ENCODE results near the gene RBP2.
"Not testable (repeated sequence)": the region's sequence is repeated elsewhere in the genome, so short reads cannot be mapped to it uniquely, and the experiment has no call there.

RBP2 gene

DNA sequence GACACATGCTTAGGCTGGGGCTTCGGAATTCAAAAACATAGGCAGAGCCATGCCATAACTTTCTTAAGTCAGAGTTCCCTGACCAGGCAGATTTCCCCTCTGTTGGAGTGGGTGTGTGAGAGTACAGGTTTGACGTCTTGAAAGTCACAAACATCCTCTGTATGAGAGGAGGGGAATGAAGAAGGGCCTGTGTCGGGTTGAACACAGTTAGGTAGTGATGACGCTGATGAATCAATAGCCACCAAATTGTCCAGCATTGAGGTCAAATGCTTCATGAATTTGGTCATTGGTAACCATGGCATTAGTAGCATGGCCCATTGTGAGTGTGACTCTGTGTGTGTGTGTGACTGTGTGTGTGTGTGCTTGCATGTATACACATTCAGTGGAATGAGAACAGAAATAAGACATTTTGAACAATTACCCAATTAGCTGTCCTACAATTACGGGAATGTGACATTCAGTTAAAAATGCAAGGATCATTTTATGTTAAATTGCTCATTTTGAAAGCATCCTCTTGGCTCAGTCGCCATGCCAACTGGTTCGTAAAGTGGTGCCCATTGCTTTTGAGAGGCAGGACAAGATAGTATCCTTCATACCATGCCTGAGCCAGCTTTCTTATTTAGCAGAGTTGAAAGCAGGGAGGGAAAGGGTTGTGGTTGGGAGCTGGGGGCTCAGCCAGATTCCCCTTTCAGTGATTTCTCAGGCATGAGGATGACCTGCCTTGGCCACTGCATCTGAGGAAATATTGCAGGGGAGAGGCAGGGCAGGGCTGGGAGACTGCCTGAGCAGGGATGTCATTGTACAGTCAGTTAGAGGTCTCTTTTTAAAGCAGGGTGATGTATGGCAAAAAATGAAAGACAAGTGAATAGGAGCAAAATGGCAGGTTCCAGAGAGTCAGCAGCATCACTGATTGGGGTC is 35.4 kb downstream of the RBP2 start:
- no peak for DNase-seq

- no peak for DNase-seq
Observed at GRCh38 chr3:139439278-139439677, 37.0 kb downstream of the RBP2 start.

DNA sequence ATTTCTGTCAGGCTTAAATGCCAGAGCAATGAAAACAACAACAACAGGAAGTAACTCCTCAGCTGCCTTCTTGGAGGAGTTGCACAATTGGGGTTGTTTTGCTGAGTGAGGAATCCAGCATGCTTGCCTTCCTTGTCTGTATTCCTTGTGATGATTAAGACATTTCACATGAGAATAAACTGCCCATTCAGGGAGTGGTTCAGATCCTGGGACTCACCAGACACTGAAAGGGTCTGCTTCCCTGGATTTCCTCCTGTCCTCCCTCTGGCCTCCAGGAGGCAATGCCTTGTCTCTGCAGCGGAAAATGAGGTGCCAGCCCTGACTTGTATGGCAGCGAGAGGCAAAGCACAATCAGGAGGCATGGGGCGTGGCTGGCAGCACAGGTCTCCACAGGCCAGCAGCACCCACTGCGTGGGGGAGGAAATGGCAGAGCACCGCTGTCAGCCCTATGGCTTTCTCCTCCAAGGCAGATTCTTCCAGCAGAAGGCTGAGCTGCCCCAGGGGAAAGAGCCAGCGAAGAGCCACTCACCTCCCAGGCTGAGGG is 41.5 kb downstream of the RBP2 start:
- DNase-seq: peak; percentile 78 to 91 (median 84)

GRCh38 chr3:139434228-139434627 is 42.1 kb downstream of the RBP2 start:
- DNase-seq: peak in 2 of 4 experiments; percentile 6 to 14

DNA sequence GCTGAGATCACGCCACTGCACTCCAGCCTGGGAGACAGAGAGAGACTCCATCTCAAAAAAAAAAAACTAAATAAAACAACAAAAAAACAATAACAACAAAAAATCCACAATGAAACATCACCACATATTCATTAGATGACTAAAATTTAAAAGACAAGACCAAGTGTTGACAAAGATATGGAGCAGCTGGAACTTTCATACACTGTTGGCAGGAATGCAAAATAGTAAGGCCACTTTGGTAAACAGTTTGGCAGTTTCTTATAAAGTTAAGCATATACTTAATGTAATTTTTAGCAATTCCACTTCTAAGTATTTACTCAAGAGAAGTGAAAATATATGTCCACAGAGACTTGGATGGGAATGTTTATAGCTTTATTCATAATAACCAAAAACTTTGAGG is 43.2 kb downstream of the RBP2 start:
- no peak for DNase-seq

- DNase-seq: no peak
Observed at GRCh38 chr3:139430493-139430892, 45.8 kb downstream of the RBP2 start.

GRCh38 chr3:139427283-139428060 is 48.8 kb downstream of the RBP2 start:
- DNase-seq: peak; percentile 78 to 95 (median 86)

DNA sequence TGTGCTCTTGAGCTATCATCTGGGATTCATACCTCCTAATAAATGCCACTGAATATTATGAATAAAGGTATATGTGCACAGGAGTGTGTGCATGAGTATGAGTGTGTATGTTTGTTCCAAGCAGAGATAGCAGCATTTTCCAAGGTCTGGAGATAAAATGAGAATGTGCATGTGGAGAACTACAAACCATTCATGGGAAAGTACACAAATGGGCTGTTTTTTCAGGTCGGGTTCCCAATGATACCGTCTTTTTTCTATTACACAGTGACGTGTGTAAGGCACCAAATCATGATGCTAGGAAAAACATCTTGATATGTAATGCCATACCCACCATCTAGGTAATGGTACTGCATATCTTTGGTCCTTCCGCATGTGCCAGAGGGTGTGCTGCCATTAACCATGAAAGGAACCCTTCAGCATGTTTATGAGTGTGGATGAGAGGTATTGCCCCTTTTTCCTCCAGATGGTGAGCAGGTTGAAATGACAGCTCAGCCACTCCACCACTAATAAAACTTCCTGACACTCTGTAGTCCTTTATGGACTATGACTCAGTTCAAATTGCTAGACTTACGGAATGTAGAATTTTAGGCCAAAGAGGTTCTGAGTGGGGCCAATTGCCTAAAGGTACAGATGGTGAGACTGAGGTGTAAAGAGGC is 50.4 kb downstream of the RBP2 start:
- no peak for DNase-seq

- DNase-seq: no peak
Observed at GRCh38 chr3:139423232-139423631, 53.1 kb downstream of the RBP2 start.

- no peak for DNase-seq
Observed at GRCh38 chr3:139421460-139421859, 54.9 kb downstream of the RBP2 start.

- DNase-seq: no peak
Observed at GRCh38 chr3:139421040-139421439, 55.3 kb downstream of the RBP2 start.

DNA sequence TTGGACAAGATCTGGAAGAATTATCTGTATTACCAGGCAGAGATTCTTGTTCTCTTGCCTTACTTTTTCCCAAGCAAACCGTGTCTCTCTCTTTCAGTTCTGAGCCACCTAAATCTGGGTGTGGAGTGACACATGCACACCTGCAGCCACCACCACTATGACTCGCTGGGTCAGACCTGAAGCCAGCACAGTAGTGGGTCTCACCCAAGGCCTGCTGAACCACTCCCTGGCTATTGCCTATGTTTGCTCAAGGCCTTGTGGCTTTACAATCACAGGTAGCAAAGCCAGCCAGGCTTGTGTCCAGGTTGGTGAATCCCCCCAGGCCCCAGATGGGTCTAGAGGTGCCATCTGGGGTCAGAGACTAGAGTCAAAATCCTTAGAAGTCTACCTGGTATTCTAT is 58.2 kb downstream of the RBP2 start:
- DNase-seq: no peak

DNA sequence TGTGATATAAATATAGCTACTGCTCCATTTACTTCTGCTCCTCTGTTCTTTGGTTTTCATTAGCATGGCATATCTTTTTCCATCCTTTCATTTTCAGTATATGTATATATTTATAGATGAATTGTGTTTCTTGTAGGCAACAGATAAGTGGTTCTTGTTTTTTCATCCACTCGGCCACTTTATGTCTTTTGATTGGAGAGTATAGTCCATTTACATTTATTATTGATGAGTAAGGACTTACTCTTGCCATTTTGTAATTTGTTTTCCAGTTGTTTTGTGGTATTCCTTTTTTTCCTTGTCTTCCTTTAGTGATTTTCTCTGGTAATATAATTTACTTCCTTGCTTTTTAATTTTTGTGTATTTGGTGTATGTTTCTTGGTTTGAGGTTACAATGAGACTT is 60.0 kb downstream of the RBP2 start:
- DNase-seq: no peak

DNA sequence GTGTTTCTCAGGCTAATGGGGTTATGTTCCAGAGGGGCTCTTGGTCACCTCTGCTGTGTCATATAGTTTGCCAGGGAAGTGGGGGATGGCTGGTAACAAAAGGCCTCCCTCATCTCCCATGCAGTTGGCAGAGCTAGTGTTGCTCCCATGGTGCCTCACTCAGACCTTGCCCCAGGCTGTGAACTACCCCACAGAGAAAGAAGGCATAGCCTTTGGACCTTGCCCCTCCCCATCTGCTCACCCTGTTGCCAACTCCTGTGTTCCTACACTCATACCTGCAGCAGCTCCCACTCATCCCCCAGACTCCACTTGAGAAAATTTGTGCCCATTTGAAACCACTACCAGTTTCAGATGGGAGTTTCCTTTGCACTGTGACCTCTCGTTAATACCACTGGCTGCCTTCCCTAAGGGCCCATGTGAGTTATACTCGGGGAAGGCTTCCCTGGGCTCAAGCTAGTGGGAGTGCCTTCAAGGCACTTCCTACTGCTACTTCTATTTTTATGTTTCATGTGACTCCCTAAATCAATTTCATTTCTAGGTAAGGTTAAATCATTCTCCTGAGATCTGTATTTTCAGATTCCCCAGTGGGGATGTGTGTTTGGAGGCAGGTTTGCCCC is 61.6 kb downstream of the RBP2 start:
- no peak for DNase-seq

DNA sequence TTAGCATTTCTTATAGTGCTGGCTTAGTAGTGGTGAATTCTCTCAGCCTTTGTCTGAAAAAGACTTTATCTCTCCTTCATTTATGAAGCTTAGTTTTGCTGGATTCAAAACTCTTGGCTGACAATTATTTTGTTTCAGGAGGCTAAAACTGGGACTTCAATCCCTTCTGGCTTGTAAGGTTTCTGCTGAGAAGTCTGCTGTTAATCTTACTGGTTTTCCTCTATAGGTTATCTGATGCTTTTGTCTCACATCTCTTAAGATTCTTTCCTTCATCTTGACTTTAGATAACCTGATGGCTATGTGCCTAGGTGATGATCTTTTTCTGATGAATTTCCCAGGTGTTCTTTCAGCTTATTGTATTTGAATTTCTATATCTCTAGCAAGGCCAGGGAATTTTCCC is 63.4 kb downstream of the RBP2 start:
- not testable (repeated sequence) for DNase-seq
